ENCODE results near the gene IPPK.

DNA sequence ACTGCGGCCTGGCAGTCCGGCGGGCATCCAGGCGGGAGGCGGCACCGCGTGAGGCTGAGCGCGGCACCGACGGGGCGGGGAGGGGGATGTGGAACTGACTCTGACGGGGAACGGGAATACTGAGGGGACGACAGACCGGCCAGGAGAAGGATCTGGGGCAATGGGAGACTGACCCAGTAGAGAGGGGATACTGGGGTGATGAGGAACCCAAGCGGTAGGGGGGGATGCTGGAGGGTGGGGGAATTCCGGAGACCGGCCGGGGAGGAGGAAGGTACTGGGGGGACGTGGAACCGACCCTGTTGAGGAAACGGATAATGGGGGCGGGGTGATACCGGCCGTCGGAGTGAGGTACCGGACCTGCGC is 423 bp downstream of the IPPK start:
- TF ChIP-seq POLR2A (IDR thresholded peaks at IDR 0.05): no peak
- no peak for TF ChIP-seq CTCF (IDR thresholded peaks at IDR 0.05)

Measured in testis (tissue), 2 donors.